Stomach smooth muscle (tissue), 2 donors: ENCODE results near the gene RFC1.
"Not testable (repeated sequence)": the region's sequence is repeated elsewhere in the genome, so short reads cannot be mapped to it uniquely, and the experiment has no call there.

Source experiments
- H3K27ac ChIP-seq: one replicate; pipeline ENCODE4 v1.7.0; 2013; ENCODE audit warnings: mild to moderate bottlenecking, low read length, inconsistent platforms
- H3K27me3 ChIP-seq, 2 donors: one replicate each; pipeline ENCODE4 v1.7.0; 2013; ENCODE audit warnings: low read length in 2 of 2; ENCODE audit not compliant: insufficient read depth in 2 of 2, control insufficient read depth in 1 of 2
- H3K36me3 ChIP-seq, 2 donors: one replicate each; pipeline ENCODE4 v1.7.0; 2013; ENCODE audit warnings: low read length in 2 of 2; ENCODE audit not compliant: control insufficient read depth in 2 of 2, insufficient read depth in 2 of 2
- H3K4me1 ChIP-seq: one replicate; pipeline ENCODE4 v1.7.0; 2013; ENCODE audit warnings: low read length; ENCODE audit not compliant: control insufficient read depth, insufficient read depth
- H3K4me3 ChIP-seq, 2 donors: one replicate each; pipeline ENCODE4 v1.7.0; 2013; ENCODE audit warnings: low read length in 2 of 2
- H3K9ac ChIP-seq, 2 donors: one replicate each; pipeline ENCODE4 v1.7.0; 2013; ENCODE audit warnings: low read length in 2 of 2, mild to moderate bottlenecking in 1 of 2
- H3K9me3 ChIP-seq, 2 donors: one replicate each; pipeline ENCODE4 v1.7.0; 2013; ENCODE audit warnings: low read length in 2 of 2; ENCODE audit not compliant: control insufficient read depth in 2 of 2
- donor health status: healthy.
- donor health status: Pancreatic carcinoma.

The RFC1 gene

GRCh38 chr4:39305912-39306677 lies 60.1 kb downstream of the RFC1 start:
- H3K36me3 ChIP-seq = peaks cover 36% of the 10 kb centered on the region in 2 donors
- no peak overlapping the region for H3K27ac ChIP-seq
- no peaks in the 10 kb centered on the region for H3K27me3 ChIP-seq
- no peak overlapping the region for H3K9ac ChIP-seq
- H3K4me1 ChIP-seq = no peaks in the 10 kb centered on the region
- no peaks in the 10 kb centered on the region for H3K9me3 ChIP-seq
- H3K4me3 ChIP-seq = no peak overlapping the region

GRCh38 chr4:39304651-39305050 lies 61.5 kb downstream of the RFC1 start:
- peaks cover 37 to 42% of the 10 kb centered on the region in 2 donors for H3K36me3 ChIP-seq
- no peak overlapping the region for H3K4me3 ChIP-seq
- no peaks in the 10 kb centered on the region for H3K27me3 ChIP-seq
- no peaks in the 10 kb centered on the region for H3K4me1 ChIP-seq
- no peaks in the 10 kb centered on the region for H3K9me3 ChIP-seq
- H3K9ac ChIP-seq = no peak overlapping the region
- H3K27ac ChIP-seq = no peak overlapping the region

- Histone ChIP-seq H3K27ac (no peak overlapping the region), H3K36me3 (peaks cover 37 to 42% of the 10 kb centered on the region in 2 donors), H3K9ac (no peak overlapping the region), H3K9me3 (no peaks in the 10 kb centered on the region), H3K27me3 (no peaks in the 10 kb centered on the region), H3K4me1 (no peaks in the 10 kb centered on the region), H3K4me3 (no peak overlapping the region)
Observed at GRCh38 chr4:39303871-39304270, 62.3 kb downstream of the RFC1 start.

GRCh38 chr4:39302901-39303300 lies 63.3 kb downstream of the RFC1 start:
- Histone ChIP-seq H3K36me3 (peaks cover 34 to 36% of the 10 kb centered on the region in 2 donors), H3K4me3 (no peak overlapping the region), H3K27ac (no peak overlapping the region), H3K4me1 (no peaks in the 10 kb centered on the region), H3K27me3 (no peaks in the 10 kb centered on the region), H3K9ac (no peak overlapping the region), H3K9me3 (no peaks in the 10 kb centered on the region)

GRCh38 chr4:39295784-39296183 lies 70.4 kb downstream of the RFC1 start:
- Histone ChIP-seq H3K9me3 (no peaks in the 10 kb centered on the region), H3K4me1 (no peaks in the 10 kb centered on the region), H3K9ac (no peak overlapping the region), H3K36me3 (peaks cover 18 to 26% of the 10 kb centered on the region in 2 donors), H3K4me3 (no peak overlapping the region), H3K27me3 (no peaks in the 10 kb centered on the region), H3K27ac (no peak overlapping the region)

- H3K9ac ChIP-seq, H3K27ac ChIP-seq, H3K4me3 ChIP-seq, H3K4me1 ChIP-seq, H3K9me3 ChIP-seq, H3K27me3 ChIP-seq: not testable (repeated sequence)
- H3K36me3 ChIP-seq = peaks cover 25 to 34% of the 10 kb centered on the region in 2 donors
Observed at GRCh38 chr4:39292433-39292832, 73.7 kb downstream of the RFC1 start.

GRCh38 chr4:39291686-39292085 lies 74.5 kb downstream of the RFC1 start:
- no peak overlapping the region for H3K27ac ChIP-seq
- H3K9ac ChIP-seq = no peak overlapping the region
- H3K27me3 ChIP-seq = no peaks in the 10 kb centered on the region
- H3K36me3 ChIP-seq = peaks cover 32 to 36% of the 10 kb centered on the region in 2 donors
- no peaks in the 10 kb centered on the region for H3K4me1 ChIP-seq
- H3K4me3 ChIP-seq = no peak overlapping the region
- H3K9me3 ChIP-seq = no peaks in the 10 kb centered on the region

GRCh38 chr4:39287223-39287622 lies 78.9 kb downstream of the RFC1 start:
- Histone ChIP-seq H3K9me3 (no peaks in the 10 kb centered on the region), H3K36me3 (peaks cover 40% of the 10 kb centered on the region in 2 donors), H3K27ac (no peak overlapping the region), H3K27me3 (no peaks in the 10 kb centered on the region), H3K4me3 (no peak overlapping the region), H3K4me1 (no peaks in the 10 kb centered on the region), H3K9ac (no peak overlapping the region)

- Histone ChIP-seq H3K27ac (no peak overlapping the region), H3K27me3 (no peaks in the 10 kb centered on the region), H3K36me3 (peaks cover 38 to 39% of the 10 kb centered on the region in 2 donors), H3K4me3 (no peak overlapping the region), H3K4me1 (no peaks in the 10 kb centered on the region), H3K9me3 (no peaks in the 10 kb centered on the region), H3K9ac (no peak overlapping the region)
Observed at GRCh38 chr4:39286263-39286662, 79.9 kb downstream of the RFC1 start.

GRCh38 chr4:39285853-39286252 lies 80.3 kb downstream of the RFC1 start:
- Histone ChIP-seq H3K4me3 (no peak overlapping the region), H3K4me1 (no peaks in the 10 kb centered on the region), H3K27me3 (no peaks in the 10 kb centered on the region), H3K27ac (no peak overlapping the region), H3K9ac (no peak overlapping the region), H3K36me3 (peaks cover 38% of the 10 kb centered on the region in 2 donors), H3K9me3 (no peaks in the 10 kb centered on the region)

GRCh38 chr4:39285111-39285795 lies 80.9 kb downstream of the RFC1 start:
- peaks cover 36 to 38% of the 10 kb centered on the region in 2 donors for H3K36me3 ChIP-seq

More at GRCh38 chr4:39285111-39285795, 80.9 kb downstream of the RFC1 start:
- Histone ChIP-seq H3K9ac (no peak overlapping the region), H3K4me3 (no peak overlapping the region), H3K27me3 (no peaks in the 10 kb centered on the region), H3K4me1 (no peaks in the 10 kb centered on the region), H3K9me3 (no peaks in the 10 kb centered on the region), H3K27ac (no peak overlapping the region)
